Parathyroid adenoma (tissue), 2 donors: Measurements from ENCODE around the gene DNM1.

ENCODE experiments used
- H2AFZ ChIP-seq: fragments of 300-600 bp; sonication (generic); one replicate; pipeline ENCODE4 v1.7.0; 2017; ENCODE audit warnings: antibody characterized with exemption, mild to moderate bottlenecking
- H3K27ac ChIP-seq: fragments of 300-600 bp; sonication (generic); one replicate; pipeline ENCODE4 v1.7.0; 2017
- H3K27me3 ChIP-seq: fragments of 300-600 bp; sonication (generic); one replicate; pipeline ENCODE4 v1.7.0; 2017; ENCODE audit warnings: low read length; ENCODE audit not compliant: control insufficient read depth, insufficient read depth
- H3K36me3 ChIP-seq: fragments of 300-600 bp; sonication (generic); one replicate; pipeline ENCODE4 v1.7.0; 2017; ENCODE audit warnings: low read length; ENCODE audit not compliant: control insufficient read depth, insufficient read depth
- H3K4me1 ChIP-seq: fragments of 300-600 bp; sonication (generic); one replicate; pipeline ENCODE4 v1.7.0; 2017; ENCODE audit warnings: control low read depth
- H3K4me2 ChIP-seq: fragments of 300-600 bp; sonication (generic); one replicate; pipeline ENCODE4 v1.7.0; 2017; ENCODE audit warnings: low read length
- H3K4me3 ChIP-seq: fragments of 300-600 bp; sonication (generic); one replicate; pipeline ENCODE4 v1.7.0; 2017; ENCODE audit warnings: low read depth, low read length
- H3K79me2 ChIP-seq: fragments of 300-600 bp; sonication (generic); one replicate; pipeline ENCODE4 v1.7.0; 2017; ENCODE audit warnings: control low read depth
- H3K9ac ChIP-seq: fragments of 300-600 bp; sonication (generic); one replicate; pipeline ENCODE4 v1.7.0; 2017; ENCODE audit warnings: mild to moderate bottlenecking
- H3K9me3 ChIP-seq: fragments of 300-600 bp; sonication (generic); one replicate; pipeline ENCODE4 v1.7.0; 2017; ENCODE audit warnings: low read length; ENCODE audit not compliant: control insufficient read depth
- TF ChIP-seq, protein P1 (sequence below): fragments of 300-600 bp; sonication (generic); IDR thresholded peaks from one replicate; pipeline ENCODE4 v1.7.0; 2017; ENCODE audit warnings: antibody characterized with exemption, mild to moderate bottlenecking
- donor health status: primary hyperparathyroidism.

The DNM1 gene

GRCh38 chr9:128280084-128280622, 77.0 kb downstream of the DNM1 start:
- TF ChIP-seq, protein P1, sequence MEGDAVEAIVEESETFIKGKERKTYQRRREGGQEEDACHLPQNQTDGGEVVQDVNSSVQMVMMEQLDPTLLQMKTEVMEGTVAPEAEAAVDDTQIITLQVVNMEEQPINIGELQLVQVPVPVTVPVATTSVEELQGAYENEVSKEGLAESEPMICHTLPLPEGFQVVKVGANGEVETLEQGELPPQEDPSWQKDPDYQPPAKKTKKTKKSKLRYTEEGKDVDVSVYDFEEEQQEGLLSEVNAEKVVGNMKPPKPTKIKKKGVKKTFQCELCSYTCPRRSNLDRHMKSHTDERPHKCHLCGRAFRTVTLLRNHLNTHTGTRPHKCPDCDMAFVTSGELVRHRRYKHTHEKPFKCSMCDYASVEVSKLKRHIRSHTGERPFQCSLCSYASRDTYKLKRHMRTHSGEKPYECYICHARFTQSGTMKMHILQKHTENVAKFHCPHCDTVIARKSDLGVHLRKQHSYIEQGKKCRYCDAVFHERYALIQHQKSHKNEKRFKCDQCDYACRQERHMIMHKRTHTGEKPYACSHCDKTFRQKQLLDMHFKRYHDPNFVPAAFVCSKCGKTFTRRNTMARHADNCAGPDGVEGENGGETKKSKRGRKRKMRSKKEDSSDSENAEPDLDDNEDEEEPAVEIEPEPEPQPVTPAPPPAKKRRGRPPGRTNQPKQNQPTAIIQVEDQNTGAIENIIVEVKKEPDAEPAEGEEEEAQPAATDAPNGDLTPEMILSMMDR = no peak
- H3K27ac ChIP-seq = peak overlapping the region; percentile 93
- no peak overlapping the region for H2AFZ ChIP-seq
- peaks cover 14% of the 10 kb centered on the region for H3K4me1 ChIP-seq
- H3K9me3 ChIP-seq = no peaks in the 10 kb centered on the region
- H3K79me2 ChIP-seq = peaks cover 5% of the 10 kb centered on the region
- H3K4me3 ChIP-seq = peak overlapping the region; percentile 50
- no peaks in the 10 kb centered on the region for H3K36me3 ChIP-seq
- no peaks in the 10 kb centered on the region for H3K27me3 ChIP-seq
- H3K4me2 ChIP-seq = peak overlapping the region; percentile 52
- H3K9ac ChIP-seq = no peak overlapping the region

DNA sequence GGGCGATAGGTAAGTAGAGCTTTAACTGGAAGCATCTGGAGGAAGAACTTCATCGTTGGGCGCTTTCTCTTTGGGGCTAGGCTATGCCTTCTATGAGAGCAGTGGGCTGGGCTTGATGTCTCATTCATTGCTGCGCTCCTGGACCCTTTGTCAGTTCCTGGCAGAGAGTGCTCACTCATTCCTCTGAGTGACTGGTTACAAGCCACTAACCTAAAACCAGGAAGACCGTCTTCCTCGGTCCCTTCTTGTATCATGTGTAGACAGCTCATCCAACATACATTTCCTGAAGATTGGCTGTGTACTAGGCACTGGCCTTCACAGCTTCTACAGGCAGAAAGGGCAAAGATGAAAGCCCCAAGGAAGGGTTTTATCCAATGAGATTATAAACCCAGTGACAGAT, 79.3 kb downstream of the DNM1 start:
- H3K9ac ChIP-seq = no peak overlapping the region
- no peak overlapping the region for H3K4me2 ChIP-seq
- no peak overlapping the region for H3K4me3 ChIP-seq
- peaks cover 8% of the 10 kb centered on the region for H3K4me1 ChIP-seq
- peaks cover 2% of the 10 kb centered on the region for H3K79me2 ChIP-seq
- H3K9me3 ChIP-seq = no peaks in the 10 kb centered on the region
- no peaks in the 10 kb centered on the region for H3K27me3 ChIP-seq
- H2AFZ ChIP-seq = no peak overlapping the region
- no peak overlapping the region for H3K27ac ChIP-seq
- TF ChIP-seq, protein P1 = no peak
- H3K36me3 ChIP-seq = no peaks in the 10 kb centered on the region

DNA sequence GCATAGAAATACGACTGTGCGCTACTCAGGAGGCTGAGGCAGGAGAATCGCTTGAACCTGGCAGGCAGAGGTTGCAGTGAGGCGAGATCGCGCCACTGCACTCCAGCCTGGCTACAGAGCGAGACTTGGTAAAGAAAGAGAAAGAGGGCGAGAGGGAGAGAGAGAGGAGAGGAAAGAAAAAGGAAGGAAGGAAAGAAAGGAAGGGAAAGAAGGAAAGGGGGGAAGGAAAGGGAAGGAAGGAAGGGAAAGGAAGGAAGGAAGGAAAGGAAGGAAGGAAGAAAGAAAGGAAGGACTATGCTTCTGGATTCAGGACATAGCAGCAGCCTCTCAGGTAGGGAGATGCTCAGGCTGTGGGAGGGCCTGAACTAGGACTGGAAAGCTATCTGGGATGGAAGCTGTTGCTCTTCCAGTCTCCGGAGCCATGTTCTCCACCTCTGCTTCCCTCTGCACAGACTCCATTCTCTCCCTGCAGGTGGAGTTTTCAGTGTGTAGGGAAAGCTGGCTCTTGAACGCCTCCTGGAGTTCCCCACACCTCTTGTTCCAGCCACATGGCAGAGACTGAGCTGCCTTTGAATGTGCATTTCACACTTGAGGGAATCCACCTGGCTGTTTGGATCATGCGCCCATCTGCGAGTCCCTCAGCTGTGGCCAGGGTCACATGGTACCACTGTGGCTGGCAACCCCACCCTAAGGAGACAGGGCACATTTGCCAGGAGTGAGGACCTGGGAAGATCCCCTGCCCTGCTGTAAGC, 82.0 kb downstream of the DNM1 start:
- no peak overlapping the region for H3K27ac ChIP-seq
- TF ChIP-seq, protein P1 = no peak

GRCh38 chr9:128286440-128286839, 83.3 kb downstream of the DNM1 start:
- H3K36me3 ChIP-seq = no peaks in the 10 kb centered on the region
- no peaks in the 10 kb centered on the region for H3K27me3 ChIP-seq
- no peak overlapping the region for H3K27ac ChIP-seq

More for the DNA sequence above, 82.0 kb downstream of the DNM1 start:
- Histone ChIP-seq H3K79me2 (no peaks in the 10 kb centered on the region), H3K9ac (no peak overlapping the region), H3K4me3 (no peak overlapping the region), H3K36me3 (no peaks in the 10 kb centered on the region), H2AFZ (no peak overlapping the region), H3K4me2 (no peak overlapping the region), H3K9me3 (no peaks in the 10 kb centered on the region), H3K27me3 (no peaks in the 10 kb centered on the region), H3K4me1 (peaks cover 4% of the 10 kb centered on the region)

More at GRCh38 chr9:128286440-128286839, 83.3 kb downstream of the DNM1 start:
- Histone ChIP-seq H3K9ac (no peak overlapping the region), H3K9me3 (no peaks in the 10 kb centered on the region), H3K79me2 (no peaks in the 10 kb centered on the region), H3K4me1 (peaks cover under 1% of the 10 kb centered on the region), H2AFZ (no peak overlapping the region), H3K4me3 (no peak overlapping the region), H3K4me2 (no peak overlapping the region)
- TF ChIP-seq, protein P1 = no peak
